ENCODE measurements around the gene OR6J1.
A peak's percentile ranks its signal among the peaks of the same experiment; 100 is the strongest.
"Not testable (repeated sequence)": the region's sequence is repeated elsewhere in the genome, so short reads cannot be mapped to it uniquely, and the experiment has no call there.

Gene OR6J1

GRCh38 chr14:22601456-22601855, 42.7 kb downstream of the OR6J1 start:
- no peak for DNase-seq

GRCh38 chr14:22600027-22600426, 44.1 kb downstream of the OR6J1 start:
- no peak for DNase-seq

GRCh38 chr14:22599349-22599748, 44.8 kb downstream of the OR6J1 start:
- DNase-seq = no peak

GRCh38 chr14:22598896-22599244, 45.3 kb downstream of the OR6J1 start:
- DNase-seq = no peak

- DNase-seq = peak; percentile 76
Observed at GRCh38 chr14:22598099-22598895, 45.9 kb downstream of the OR6J1 start, which contains the start of gene ABHD4. Gene ABHD4 (plus strand): TSS chr14:22598300. CDS start chr14:22598307, 7 bp downstream.

- DNase-seq = peak; percentile 40
Observed at GRCh38 chr14:22597771-22598098, 46.4 kb downstream of the OR6J1 start.

- no peak for DNase-seq
Observed at GRCh38 chr14:22597265-22597664, 46.9 kb downstream of the OR6J1 start.

- DNase-seq = no peak
Observed at GRCh38 chr14:22596354-22596879, 47.7 kb downstream of the OR6J1 start.

GRCh38 chr14:22594156-22594716, 49.9 kb downstream of the OR6J1 start:
- DNase-seq = no peak

- no peak for DNase-seq
Observed at GRCh38 chr14:22593601-22594000, 50.6 kb downstream of the OR6J1 start.

- DNase-seq = no peak
Observed at GRCh38 chr14:22593189-22593588, 51.0 kb downstream of the OR6J1 start.

GRCh38 chr14:22589096-22589839, 54.9 kb downstream of the OR6J1 start, which contains the start of gene DAD1:
Gene DAD1 (minus strand): TSS chr14:22589224. CDS start chr14:22589157, 67 bp downstream.
- peak; percentile 98 for DNase-seq

GRCh38 chr14:22588526-22589095, 55.5 kb downstream of the OR6J1 start:
- DNase-seq = no peak

GRCh38 chr14:22587677-22588422, 56.3 kb downstream of the OR6J1 start:
- DNase-seq = not testable (repeated sequence)

GRCh38 chr14:22587247-22587646, 56.9 kb downstream of the OR6J1 start:
- DNase-seq = no peak

- no peak for DNase-seq
Observed at GRCh38 chr14:22583994-22584393, 60.2 kb downstream of the OR6J1 start.

All from NCI-H510A treated with DMSO at 0.1 percent for 48 hours (cell line).